Right renal cortex interstitium (tissue), 3 donors: ENCODE results near the gene CDC123. TPM values are rescaled to one million over a fixed set of nuclear protein-coding genes. Genes with fewer than 3 reads are reported as not detected.
A peak's percentile ranks its signal among the peaks of the same experiment; 100 is the strongest.
"Not testable (repeated sequence)": the region's sequence is repeated elsewhere in the genome, so short reads cannot be mapped to it uniquely, and the experiment has no call there.

Experiments used
- DNase-seq, 3 donors: peaks; one replicate each; pipeline ENCODE4 v3.0.0-alpha.2; 2013; ENCODE audit warnings: low read depth in 3 of 3, low spot score in 2 of 3
- polyA plus RNA-seq, 3 donors: library from polyadenylated mRNA; unstranded; fragments of 120-200 nt; gene quantifications; one replicate each; pipeline ENCODE4 v1.2.1, GENCODE V29; 2013; ENCODE audit not compliant: insufficient read length in 3 of 3

CDC123 gene
- polyA plus RNA-seq, 3 donors = 136 to 140 (median 137) TPM

- DNase-seq = not testable (repeated sequence)
These were observed 38.7 kb downstream of the CDC123 start for GRCh38 chr10:12234687-12235086.

DNA sequence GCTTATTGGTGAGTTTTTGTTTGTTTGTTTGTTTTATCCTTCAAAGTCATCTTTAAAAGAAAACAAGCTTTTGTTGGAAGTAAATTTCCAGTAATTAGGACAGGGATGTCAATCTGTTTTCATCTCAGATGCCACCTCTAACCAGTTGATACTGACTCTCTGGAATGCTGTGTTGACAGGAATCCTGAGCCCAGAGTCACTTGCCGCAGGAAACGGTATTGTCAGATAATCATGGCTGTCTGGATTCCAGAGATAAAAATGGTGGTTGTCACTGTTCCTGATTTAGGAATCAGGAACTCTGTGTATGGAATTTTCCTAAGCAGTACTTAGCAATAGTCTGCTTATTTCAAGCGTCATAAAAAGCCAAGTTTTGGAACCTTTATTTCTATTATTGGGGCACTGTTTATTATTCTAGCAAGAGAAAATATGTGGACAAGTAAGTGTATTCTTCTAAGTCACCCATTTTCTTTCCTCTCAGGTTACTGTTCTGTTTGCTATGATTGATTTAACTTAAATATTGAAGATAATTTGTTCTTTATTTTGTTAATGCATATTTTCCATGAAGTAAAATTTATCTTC is 39.2 kb downstream of the CDC123 start:
- DNase-seq = no peak

DNA sequence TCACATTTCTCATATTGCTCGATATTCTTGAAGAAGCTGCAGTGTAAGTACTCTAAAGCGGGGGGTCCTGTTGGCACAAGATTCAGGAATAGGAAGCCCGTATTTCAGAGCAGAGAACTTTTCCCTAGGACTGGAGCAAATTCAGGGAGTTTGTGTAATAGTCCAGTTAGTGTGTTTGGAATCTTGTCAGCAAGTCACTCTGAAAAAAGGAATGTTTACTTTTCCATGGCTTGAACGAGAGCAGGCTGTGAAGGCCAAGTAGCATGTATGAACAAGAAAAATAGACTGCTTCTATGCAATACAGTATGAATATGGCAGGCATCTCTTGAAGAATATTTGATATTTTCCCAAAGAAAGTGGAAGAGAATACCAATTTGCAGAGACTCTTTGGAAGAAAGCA is 39.8 kb downstream of the CDC123 start:
- DNase-seq = no peak

DNA sequence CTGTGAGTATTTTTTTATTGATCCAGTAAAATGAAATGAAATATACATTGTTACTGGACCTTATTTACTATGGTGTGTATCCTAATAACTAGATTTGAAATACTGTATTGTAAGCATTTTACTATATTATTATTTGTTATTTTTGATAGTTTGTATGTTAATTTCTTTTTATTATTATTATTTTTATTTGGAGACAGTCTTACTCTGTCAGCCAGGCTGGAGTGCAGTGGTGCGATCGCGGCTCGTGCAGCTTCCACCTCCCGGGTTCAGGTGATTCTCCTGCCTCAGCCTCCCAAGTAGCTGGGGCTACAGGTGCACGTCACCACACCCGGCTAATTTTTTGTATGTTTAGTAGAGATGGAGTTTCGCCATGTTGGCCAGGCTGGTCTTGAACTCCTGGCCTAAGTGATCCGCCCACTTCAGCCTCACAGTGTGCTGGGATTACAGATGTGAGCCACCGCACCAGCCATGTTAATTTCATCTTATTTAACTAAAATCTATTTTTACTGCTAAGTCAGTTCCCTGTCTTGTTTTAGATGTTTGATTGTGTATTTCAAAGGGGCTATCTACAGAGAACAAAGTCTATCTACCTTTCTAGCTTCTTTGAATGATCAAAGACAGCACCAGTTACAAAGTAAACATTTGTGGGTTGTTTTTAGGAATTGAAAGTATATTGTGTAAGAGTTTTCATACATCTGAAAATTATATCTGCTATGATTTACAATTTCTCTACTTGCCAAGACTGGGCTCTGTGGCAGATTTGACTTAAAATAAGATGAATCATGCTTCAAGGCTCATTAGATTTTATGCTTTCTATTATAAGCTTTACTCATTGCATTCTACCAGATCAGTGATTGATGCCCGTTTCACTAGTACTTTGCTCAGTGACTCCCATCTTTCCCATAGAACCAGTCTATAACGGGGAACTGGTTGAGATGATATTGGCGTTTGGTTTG is 41.6 kb downstream of the CDC123 start:
- DNase-seq = no peak

- DNase-seq = no peak
These were observed 42.8 kb downstream of the CDC123 start for GRCh38 chr10:12238821-12239220.

- DNase-seq = no peak
These were observed 46.0 kb downstream of the CDC123 start for GRCh38 chr10:12241810-12242529.

GRCh38 chr10:12243864-12244620 is 48.1 kb downstream of the CDC123 start:
- no peak for DNase-seq

- DNase-seq = no peak
These were observed 54.2 kb downstream of the CDC123 start for GRCh38 chr10:12250181-12250580.

DNA sequence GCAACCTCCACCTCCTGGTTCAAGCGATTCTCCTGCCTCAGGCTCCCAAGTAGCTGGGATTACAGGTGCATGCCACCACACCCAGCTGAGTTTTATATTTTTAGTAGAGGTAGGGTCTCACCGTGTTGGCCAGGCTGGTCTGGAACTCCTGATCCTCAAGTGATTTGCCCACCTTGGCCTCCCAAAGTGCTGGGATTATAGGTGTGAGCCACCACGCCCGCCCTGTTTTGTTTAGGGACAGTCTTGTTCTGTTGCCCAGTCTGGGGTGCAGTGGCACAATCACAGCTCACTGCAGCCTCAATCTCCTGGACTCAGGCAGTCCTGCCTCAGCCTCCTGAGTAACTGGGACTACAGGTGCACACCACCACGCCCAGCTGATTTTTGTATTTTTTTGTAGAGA is 54.7 kb downstream of the CDC123 start:
- not testable (repeated sequence) for DNase-seq

GRCh38 chr10:12251581-12251980 is 55.6 kb downstream of the CDC123 start:
- DNase-seq = no peak

GRCh38 chr10:12252882-12253546 is 57.0 kb downstream of the CDC123 start:
- DNase-seq = no peak

GRCh38 chr10:12255048-12255447 is 59.1 kb downstream of the CDC123 start:
- no peak for DNase-seq

GRCh38 chr10:12259988-12260387 is 64.0 kb downstream of the CDC123 start:
- no peak for DNase-seq

GRCh38 chr10:12262278-12262981 is 66.4 kb downstream of the CDC123 start:
- no peak for DNase-seq

DNA sequence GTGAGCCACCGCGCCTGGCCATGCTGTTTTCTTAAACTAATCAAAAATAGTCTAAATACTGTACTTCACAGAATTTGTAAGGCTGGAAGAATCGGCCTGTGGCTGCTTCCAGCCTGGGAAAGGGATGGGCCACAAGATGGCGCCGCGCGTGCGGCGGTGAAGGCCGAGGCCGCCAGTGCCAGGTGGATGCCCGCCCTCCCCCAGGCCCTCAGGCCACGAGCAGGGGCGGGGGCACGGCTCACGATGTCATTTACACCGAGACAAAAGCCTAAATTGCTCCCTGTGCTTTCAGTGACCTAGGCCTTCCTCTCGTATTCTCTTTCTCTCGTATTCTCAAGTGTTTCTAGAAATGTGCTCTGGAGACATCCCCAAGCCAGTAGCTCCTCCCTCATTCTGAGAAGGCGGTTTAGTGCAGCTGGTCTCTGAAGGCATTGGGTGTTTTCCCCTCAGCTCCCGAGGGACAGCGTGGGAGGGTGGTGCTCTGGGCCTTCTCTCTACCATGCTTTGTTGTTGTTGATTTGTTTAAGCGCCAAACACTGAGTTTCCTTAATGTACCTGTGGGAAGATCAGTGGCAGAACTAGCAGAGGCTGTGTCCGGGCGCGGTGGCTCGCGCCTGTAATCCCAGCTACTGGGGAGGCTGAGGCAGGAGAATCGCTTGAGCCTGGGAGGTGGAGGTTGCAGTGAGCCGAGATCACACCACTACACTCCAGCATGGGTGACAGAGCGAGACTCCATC is 68.4 kb downstream of the CDC123 start:
- DNase-seq = peak; percentile 48 to 61 (median 59)

DNA sequence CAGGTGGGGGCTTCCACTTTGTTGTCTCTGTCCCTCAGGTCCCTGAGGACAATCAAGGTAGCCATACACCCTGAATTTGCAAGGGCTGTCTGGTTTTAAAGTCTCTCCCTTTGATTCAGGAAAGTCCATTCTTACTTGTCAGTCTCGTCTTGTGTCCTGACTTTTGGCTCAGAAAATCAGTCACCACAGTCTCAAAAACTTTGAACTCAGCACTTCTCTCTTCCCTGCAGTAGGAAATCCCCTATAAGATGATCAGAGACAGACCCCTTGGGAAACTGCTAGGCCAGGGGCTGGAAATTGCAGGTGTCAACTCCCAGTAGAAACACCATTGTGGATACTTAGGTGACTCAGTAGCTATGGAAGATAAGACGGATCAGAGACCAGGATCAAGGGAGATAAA is 73.1 kb downstream of the CDC123 start:
- DNase-seq = no peak

DNA sequence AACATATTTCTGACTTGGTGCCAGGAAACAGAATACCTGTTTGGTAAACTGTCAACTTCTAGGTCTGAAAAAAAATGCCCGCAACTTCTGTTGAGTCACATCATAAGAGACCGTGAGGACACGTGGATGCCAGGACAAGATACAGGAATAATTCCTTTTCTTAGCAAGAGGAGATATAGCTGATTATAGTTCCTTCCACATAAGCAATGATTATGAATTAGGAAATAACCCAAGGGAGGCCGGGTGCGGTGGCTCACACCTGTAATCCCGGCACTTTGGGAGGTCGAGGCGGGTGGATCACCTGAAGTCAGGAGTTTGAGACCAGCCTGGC is 75.2 kb downstream of the CDC123 start:
- no peak for DNase-seq

GRCh38 chr10:12277862-12278261 is 81.9 kb downstream of the CDC123 start:
- not testable (repeated sequence) for DNase-seq

DNA sequence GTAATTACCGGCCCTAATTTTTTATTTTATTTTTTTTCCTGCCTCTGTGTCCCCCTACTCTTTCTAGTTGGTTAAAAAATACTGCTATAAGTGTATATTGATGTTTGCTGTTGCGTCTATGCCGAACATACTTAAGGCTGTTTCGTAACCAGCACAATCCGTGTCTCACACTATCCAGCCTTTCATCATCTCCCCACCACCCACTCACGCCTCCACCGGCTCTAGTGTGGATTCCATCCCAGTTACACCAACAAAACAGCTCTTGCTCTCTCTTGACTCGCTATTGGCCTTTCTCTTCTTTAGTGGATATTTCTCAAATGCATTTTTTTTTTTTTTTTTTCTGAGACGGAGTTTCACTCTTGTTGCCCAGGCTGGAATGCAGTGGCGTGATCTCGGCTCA is 83.3 kb downstream of the CDC123 start:
- no peak for DNase-seq
